NT2/D1 (cell line): ENCODE results near the gene PCDHA12.

Source experiments
- YY1 ChIP-seq: IDR thresholded peaks from 2 replicates; pipeline ENCODE4 v1.6.1; 2011; ENCODE audit not compliant: insufficient read length, insufficient read depth
- ZNF274 ChIP-seq: IDR thresholded peaks from 2 replicates; pipeline ENCODE4 v1.6.1; 2011; ENCODE audit warnings: mild to moderate bottlenecking, low read depth, low read length

DNA sequence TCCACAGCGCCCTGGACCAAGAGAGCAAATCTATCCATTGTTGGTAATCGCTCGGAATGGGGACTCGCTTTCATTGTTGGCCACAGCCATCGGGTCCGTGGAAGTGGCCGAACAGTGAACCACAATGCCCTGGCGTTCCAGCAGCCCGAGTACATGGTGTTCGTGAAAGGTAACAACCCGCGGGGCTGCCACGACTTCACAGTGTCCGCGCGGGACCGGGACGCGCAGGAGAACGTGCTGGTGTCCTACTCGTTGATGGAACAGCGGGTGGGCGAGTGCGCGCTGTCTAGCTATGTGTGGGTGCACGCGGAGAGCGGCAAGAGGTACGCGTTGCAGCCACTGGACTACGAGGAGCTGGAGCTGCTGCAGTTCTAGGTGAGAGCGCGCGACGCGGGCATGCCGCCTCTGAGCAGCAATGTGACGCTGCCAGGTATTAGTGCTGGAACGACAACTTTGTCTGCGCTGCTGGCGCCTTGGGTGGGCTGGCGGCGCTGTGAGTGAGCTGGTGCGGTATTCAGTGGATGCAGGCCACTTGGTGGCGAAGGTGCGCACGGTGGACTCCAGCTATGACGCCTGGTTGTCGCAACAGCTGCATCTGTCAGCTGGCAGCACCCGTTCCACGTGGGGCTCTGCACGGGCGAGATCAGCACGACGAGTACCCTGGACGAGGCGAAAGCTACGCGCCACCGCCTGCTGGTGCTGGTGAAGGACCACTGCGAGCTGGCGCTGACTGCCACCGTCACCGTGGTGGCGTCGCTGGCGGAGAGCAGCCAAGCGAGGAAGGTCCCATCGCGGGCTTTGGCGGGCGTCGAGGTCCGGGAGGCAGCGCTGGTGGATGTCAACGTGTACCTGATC lies 12.4 kb upstream of the PCDHA12 start:
- TF ChIP-seq ZNF274 (no peak), YY1 (no peak)
